Osteocyte (in vitro differentiated cells): Measurements from ENCODE around the gene DEDD. TPM values are rescaled to one million over a fixed set of nuclear protein-coding genes. Genes with fewer than 3 reads are reported as not detected.
"Not testable (repeated sequence)": the region's sequence is repeated elsewhere in the genome, so short reads cannot be mapped to it uniquely, and the experiment has no call there.

Source experiments
- DNase-seq: peaks from one replicate; pipeline ENCODE4 v3.0.0; 2021; ENCODE audit warnings: mixed read lengths; ENCODE audit not compliant: unreplicated experiment; ENCODE audit errors: extremely low spot score
- H3K27ac Mint-ChIP-seq: one replicate; pipeline ENCODE4 v1.8.0; 2021; ENCODE audit warnings: mild to moderate bottlenecking, mixed read lengths; ENCODE audit not compliant: unreplicated experiment
- H3K27me3 Mint-ChIP-seq: one replicate; pipeline ENCODE4 v1.8.0; 2021; ENCODE audit warnings: mixed read lengths; ENCODE audit not compliant: unreplicated experiment
- H3K36me3 Mint-ChIP-seq: one replicate; pipeline ENCODE4 v1.8.0; 2021; ENCODE audit warnings: mixed read lengths; ENCODE audit not compliant: unreplicated experiment
- H3K4me1 Mint-ChIP-seq: one replicate; pipeline ENCODE4 v1.8.0; 2021; ENCODE audit warnings: mixed read lengths; ENCODE audit not compliant: unreplicated experiment
- H3K4me3 Mint-ChIP-seq: one replicate; pipeline ENCODE4 v1.8.0; 2021; ENCODE audit warnings: mild to moderate bottlenecking, moderate library complexity, mixed read lengths; ENCODE audit not compliant: unreplicated experiment
- H3K9me3 Mint-ChIP-seq: one replicate; pipeline ENCODE4 v1.8.0; 2021; ENCODE audit warnings: mixed read lengths; ENCODE audit not compliant: unreplicated experiment
- total RNA-seq: library from RNA; stranded (reverse); gene quantifications from 2 replicates; pipeline ENCODE4 v1.2.1, GENCODE V29; 2021
- TF ChIP-seq, protein P1 (sequence below): fragments of 200-600 bp; sonication (generic); IDR thresholded peaks from 2 replicates; pipeline ENCODE4 v1.5.0; 2021; ENCODE audit warnings: antibody characterized with exemption, mild to moderate bottlenecking, moderate library complexity

The DEDD gene
- total RNA-seq, 1 donor from 2014 or later, result 40.8 TPM

DNA sequence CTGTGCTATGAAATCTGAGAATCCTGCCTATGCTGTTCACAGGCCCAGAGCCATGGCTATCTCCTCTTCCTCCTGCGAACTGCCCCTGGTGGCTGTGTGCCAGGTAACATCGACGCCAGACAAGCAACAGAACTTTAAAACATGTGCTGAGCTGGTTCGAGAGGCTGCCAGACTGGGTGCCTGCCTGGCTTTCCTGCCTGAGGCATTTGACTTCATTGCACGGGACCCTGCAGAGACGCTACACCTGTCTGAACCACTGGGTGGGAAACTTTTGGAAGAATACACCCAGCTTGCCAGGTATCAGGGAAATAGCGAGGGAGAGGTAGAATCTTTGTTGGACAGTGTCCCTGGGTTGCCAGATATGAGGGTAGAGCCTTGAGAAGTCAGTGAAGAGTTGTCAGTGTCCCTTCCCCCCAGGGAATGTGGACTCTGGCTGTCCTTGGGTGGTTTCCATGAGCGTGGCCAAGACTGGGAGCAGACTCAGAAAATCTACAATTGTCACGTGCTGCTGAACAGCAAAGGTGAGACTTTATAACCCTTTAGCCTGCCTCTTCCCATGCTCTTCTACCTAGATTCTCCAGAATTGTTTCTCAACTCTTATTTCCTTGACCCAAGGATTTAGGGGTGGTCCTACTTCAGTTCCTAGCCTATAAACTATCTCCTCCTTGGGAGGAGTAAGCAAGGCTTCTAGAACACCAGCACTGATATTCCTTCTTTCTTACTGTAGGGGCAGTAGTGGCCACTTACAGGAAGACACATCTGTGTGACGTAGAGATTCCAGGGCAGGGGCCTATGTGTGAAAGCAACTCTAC is 13.2 kb downstream of the DEDD start:
- H3K36me3 Mint-ChIP-seq, result peaks cover 28% of the 10 kb centered on the region
- peaks cover 41% of the 10 kb centered on the region for H3K4me1 Mint-ChIP-seq
- H3K9me3 Mint-ChIP-seq, result no peaks in the 10 kb centered on the region
- H3K4me3 Mint-ChIP-seq, result peak overlapping the region; percentile 94
- TF ChIP-seq, protein P1, sequence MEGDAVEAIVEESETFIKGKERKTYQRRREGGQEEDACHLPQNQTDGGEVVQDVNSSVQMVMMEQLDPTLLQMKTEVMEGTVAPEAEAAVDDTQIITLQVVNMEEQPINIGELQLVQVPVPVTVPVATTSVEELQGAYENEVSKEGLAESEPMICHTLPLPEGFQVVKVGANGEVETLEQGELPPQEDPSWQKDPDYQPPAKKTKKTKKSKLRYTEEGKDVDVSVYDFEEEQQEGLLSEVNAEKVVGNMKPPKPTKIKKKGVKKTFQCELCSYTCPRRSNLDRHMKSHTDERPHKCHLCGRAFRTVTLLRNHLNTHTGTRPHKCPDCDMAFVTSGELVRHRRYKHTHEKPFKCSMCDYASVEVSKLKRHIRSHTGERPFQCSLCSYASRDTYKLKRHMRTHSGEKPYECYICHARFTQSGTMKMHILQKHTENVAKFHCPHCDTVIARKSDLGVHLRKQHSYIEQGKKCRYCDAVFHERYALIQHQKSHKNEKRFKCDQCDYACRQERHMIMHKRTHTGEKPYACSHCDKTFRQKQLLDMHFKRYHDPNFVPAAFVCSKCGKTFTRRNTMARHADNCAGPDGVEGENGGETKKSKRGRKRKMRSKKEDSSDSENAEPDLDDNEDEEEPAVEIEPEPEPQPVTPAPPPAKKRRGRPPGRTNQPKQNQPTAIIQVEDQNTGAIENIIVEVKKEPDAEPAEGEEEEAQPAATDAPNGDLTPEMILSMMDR, result peak; percentile 43
- no peak for DNase-seq
- peak overlapping the region; percentile 94 for H3K27ac Mint-ChIP-seq
- H3K27me3 Mint-ChIP-seq, result no peaks in the 10 kb centered on the region

DNA sequence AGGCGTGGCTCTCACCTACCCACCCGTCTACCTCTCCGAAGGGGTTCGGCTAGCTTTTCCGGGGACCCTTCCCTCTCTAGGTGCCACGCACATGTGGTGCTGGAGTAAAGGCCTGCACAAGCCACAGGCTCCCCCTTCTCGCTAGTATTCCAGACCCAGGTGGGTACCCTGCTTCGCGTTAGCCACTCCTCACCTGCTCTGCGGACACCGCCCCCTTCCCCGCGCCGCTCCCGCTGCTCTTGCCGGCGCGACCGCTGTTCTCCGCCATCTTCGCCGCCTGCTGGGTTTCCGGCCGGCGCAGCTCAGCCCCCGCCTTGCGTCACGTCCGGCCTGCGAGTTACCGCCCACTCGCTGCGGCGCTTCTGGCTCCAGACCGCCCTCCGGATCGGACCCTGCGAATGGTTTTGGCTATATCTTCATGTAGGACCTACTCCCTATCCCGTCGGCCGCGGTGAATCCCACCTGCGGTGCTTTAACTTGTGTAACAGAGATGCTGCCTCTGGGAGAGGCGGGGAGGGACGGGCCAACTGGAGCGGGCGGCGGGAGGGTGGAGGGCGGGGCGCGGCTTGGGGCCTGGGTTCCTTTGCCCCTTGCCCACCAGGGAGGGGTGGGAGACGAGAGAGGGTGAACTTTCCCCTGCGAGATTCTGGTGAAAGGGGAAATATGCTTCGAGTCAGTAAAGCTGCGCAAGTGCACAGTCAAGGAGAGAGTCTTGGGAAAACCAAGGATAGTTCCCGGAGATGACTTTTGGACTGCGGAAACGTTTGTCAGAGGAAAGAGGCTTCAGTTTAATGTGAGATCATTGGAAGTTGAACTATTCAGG is 14.5 kb downstream of the DEDD start, which contains the start of the genes NIT1 and PFDN2:
Gene NIT1 (plus strand): TSS at position 347 of the 823 bp plus-strand sequence. CDS start 72 bp downstream, at position 419.
Gene PFDN2 (minus strand): TSS at position 279 of the 823 bp plus-strand sequence. CDS start 11 bp downstream, at position 268.
- H3K36me3 Mint-ChIP-seq, result peaks cover 25% of the 10 kb centered on the region
- H3K27ac Mint-ChIP-seq, result peak within 1 kb of the TSS; percentile 94
- no peaks in the 10 kb centered on the region for H3K27me3 Mint-ChIP-seq
- TF ChIP-seq, protein P1, result no peak
- DNase-seq, result peak; percentile 94
- peaks cover 48% of the 10 kb centered on the region for H3K4me1 Mint-ChIP-seq
- peak within 1 kb of the TSS; percentile 94 for H3K4me3 Mint-ChIP-seq
- no peaks in the 10 kb centered on the region for H3K9me3 Mint-ChIP-seq

DNA sequence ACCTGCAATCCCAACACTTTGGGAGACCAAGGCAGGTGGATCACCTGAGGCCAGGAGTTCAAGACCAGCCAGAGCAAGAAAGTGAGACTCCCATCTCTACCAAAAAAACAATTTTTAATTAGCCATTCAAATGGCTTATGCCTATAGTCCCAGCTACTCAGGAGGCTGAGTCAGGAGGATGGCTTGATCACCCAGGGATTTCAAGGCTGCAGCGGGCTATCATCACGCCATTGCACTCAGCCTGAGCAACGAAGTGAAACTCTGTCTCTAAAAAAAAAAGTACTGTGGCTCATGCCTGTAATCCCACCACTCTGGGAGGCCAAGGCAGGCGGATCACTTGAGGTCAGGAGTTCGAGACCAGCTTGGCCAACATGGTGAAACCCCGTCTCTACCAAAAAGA is 16.5 kb downstream of the DEDD start:
- H3K9me3 Mint-ChIP-seq, DNase-seq, H3K27ac Mint-ChIP-seq, H3K27me3 Mint-ChIP-seq, H3K36me3 Mint-ChIP-seq: not testable (repeated sequence)
- Mint-ChIP-seq H3K4me1 (peaks cover 48% of the 10 kb centered on the region), H3K4me3 (peak overlapping the region; percentile 94)

DNA sequence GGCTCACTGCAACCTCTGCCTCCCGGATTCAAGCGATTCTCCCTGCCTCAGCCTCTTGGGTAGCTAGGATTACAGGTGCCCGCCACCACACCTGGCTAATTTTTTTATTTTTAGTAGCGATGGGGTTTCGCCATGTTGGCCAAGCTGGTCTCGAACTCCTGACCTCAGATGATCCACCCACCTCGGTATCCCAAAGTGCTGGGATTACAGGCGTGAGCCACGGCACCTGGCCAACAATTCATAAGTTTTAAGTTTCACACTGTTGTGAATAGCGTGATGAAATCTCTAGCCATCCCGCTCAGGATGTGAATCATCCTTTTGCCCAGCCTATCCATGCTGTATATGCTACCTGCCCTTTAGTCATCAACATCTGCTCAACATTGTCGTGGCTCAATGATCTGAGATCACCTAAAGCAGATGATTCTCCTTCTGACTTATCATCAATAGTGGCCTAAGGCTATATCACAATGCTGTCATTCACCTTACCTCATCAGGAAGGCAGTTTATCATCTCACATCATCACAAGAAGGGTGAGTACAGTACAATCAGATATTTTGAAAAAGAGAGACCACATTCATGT is 17.2 kb downstream of the DEDD start:
- Mint-ChIP-seq H3K9me3 (no peaks in the 10 kb centered on the region), H3K27ac (no peak overlapping the region), H3K27me3 (no peaks in the 10 kb centered on the region), H3K4me3 (no peak overlapping the region), H3K36me3 (peaks cover 6% of the 10 kb centered on the region), H3K4me1 (peaks cover 48% of the 10 kb centered on the region)
- TF ChIP-seq, protein P1, result no peak
- no peak for DNase-seq

DNA sequence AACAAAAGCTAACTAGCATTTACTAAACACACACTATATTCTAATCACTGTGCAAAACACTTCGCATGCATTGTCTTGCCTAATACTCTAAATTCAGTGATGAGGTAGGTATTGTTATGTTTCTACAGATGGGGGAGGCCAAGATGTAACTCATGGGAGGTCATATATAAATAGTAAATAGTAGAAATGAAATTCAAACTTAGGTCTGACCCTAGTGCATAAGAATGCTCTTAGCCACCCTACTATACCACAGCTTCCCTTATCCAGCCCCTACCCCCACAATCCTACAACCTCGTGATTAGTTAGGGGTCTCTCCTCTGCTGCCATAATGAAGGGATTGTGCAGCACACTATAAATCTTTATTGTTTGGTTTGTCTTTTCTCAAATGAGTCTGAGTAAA is 17.9 kb downstream of the DEDD start:
- no peak overlapping the region for H3K27ac Mint-ChIP-seq
- H3K4me3 Mint-ChIP-seq, result no peak overlapping the region
- DNase-seq, result no peak
- no peaks in the 10 kb centered on the region for H3K27me3 Mint-ChIP-seq
- H3K4me1 Mint-ChIP-seq, result peaks cover 44% of the 10 kb centered on the region
- H3K36me3 Mint-ChIP-seq, result peaks cover 5% of the 10 kb centered on the region
- no peaks in the 10 kb centered on the region for H3K9me3 Mint-ChIP-seq
- TF ChIP-seq, protein P1, result no peak
